ENCODE data around the gene DCAF10. TPM values are rescaled to one million over a fixed set of nuclear protein-coding genes. Genes with fewer than 3 reads are reported as not detected.

The DCAF10 gene
- polyA plus RNA-seq, 3 donors, result 12.4 to 17.2 (median 14.7) TPM

- Histone ChIP-seq H3K27ac (ENCODE audit: low read depth in 1 of 2, low read length in 2 of 2) (peak overlapping the region; percentile 10 to 63), H3K4me2 (replicated peaks; ENCODE audit: extremely low read depth, low read length, poor library complexity, severe bottlenecking) (peak overlapping the region; percentile 30), H3K4me1 (ENCODE audit: control insufficient read depth in 1 of 2, insufficient read depth in 2 of 2, low read length in 2 of 2) (peaks cover 30 to 34% of the 10 kb centered on the region in 2 donors), H3K9ac (ENCODE audit: insufficient read depth, low read length, poor library complexity, severe bottlenecking) (no peak overlapping the region), H3K36me3 (replicated peaks in 1 of 2; ENCODE audit: control insufficient read depth in 1 of 2, insufficient read depth in 2 of 2, low read length in 2 of 2) (no peaks in the 10 kb centered on the region), H3K27me3 (ENCODE audit: control insufficient read depth in 2 of 2, insufficient read depth in 2 of 2, low read length in 2 of 2) (no peaks in the 10 kb centered on the region), H4K20me1 (ENCODE audit: insufficient read depth, low read length) (no peaks in the 10 kb centered on the region), H2AFZ (ENCODE audit: insufficient read depth, low read depth, low read length, poor library complexity, severe bottlenecking) (peak overlapping the region; percentile 69), H3K9me3 (replicated peaks in 1 of 2; ENCODE audit: control insufficient read depth in 1 of 2, insufficient read depth in 1 of 2, low read length in 2 of 2) (no peaks in the 10 kb centered on the region), H3K79me2 (ENCODE audit: insufficient read depth, low read length) (no peaks in the 10 kb centered on the region), H3K4me3 (replicated peaks in 1 of 3; ENCODE audit: low read depth in 2 of 3, low read length in 3 of 3) (no peak overlapping the region)
- no peak overlapping the region for H3K4me3 Mint-ChIP-seq
- H3K4me1 Mint-ChIP-seq, result peaks cover 34% of the 10 kb centered on the region
- peaks cover 0 to 2% of the 10 kb centered on the region in 2 donors for H3K36me3 Mint-ChIP-seq
- WGBS (ENCODE audit: insufficient coverage), result 34% methylated on average over 6 of the region's 11 CpGs
- intact Hi-C loops (cut with micrococcal nuclease), result loop anchor here (5.0 to 10.0 kb wide), 7 partner anchors 94 to 491 kb away; partner anchors contain the start of genes ALDH1B1 (in 1 of the 2) and SHB (in 1 of the 2)
- no peaks in the 10 kb centered on the region for H3K27me3 Mint-ChIP-seq (ENCODE audit: low read depth in 3 of 3)
- no peaks in the 10 kb centered on the region for H3K9me3 Mint-ChIP-seq
- peak; percentile 97 for TF ChIP-seq CTCF (IDR thresholded peaks at IDR 0.05)
- H3K27ac Mint-ChIP-seq, result peak overlapping the region; percentile 68 to 95 (median 87)
- peak; percentile 86 to 89 (median 88) for DNase-seq
Observed at GRCh38 chr9:37913480-37914153, 113.0 kb downstream of the DCAF10 start.

GRCh38 chr9:37914154-37914551 is 113.6 kb downstream of the DCAF10 start:
- DNase-seq, result no peak
- Histone ChIP-seq H3K36me3 (replicated peaks in 1 of 2; ENCODE audit: control insufficient read depth in 1 of 2, insufficient read depth in 2 of 2, low read length in 2 of 2) (no peaks in the 10 kb centered on the region), H3K9ac (ENCODE audit: insufficient read depth, low read length, poor library complexity, severe bottlenecking) (no peak overlapping the region), H3K27ac (ENCODE audit: low read depth in 1 of 2, low read length in 2 of 2) (no peak overlapping the region), H3K79me2 (ENCODE audit: insufficient read depth, low read length) (no peaks in the 10 kb centered on the region), H2AFZ (ENCODE audit: insufficient read depth, low read depth, low read length, poor library complexity, severe bottlenecking) (no peak overlapping the region), H3K27me3 (ENCODE audit: control insufficient read depth in 2 of 2, insufficient read depth in 2 of 2, low read length in 2 of 2) (no peaks in the 10 kb centered on the region), H3K4me2 (replicated peaks; ENCODE audit: extremely low read depth, low read length, poor library complexity, severe bottlenecking) (no peak overlapping the region), H3K4me1 (ENCODE audit: control insufficient read depth in 1 of 2, insufficient read depth in 2 of 2, low read length in 2 of 2) (peaks cover 25 to 29% of the 10 kb centered on the region in 2 donors), H4K20me1 (ENCODE audit: insufficient read depth, low read length) (no peaks in the 10 kb centered on the region), H3K9me3 (replicated peaks in 1 of 2; ENCODE audit: control insufficient read depth in 1 of 2, insufficient read depth in 1 of 2, low read length in 2 of 2) (no peaks in the 10 kb centered on the region), H3K4me3 (replicated peaks in 1 of 3; ENCODE audit: low read depth in 2 of 3, low read length in 3 of 3) (no peak overlapping the region)
- no peak overlapping the region for H3K4me3 Mint-ChIP-seq
- H3K9me3 Mint-ChIP-seq, result no peaks in the 10 kb centered on the region
- peaks cover 0 to 4% of the 10 kb centered on the region in 2 donors for H3K36me3 Mint-ChIP-seq
- TF ChIP-seq CTCF (IDR thresholded peaks at IDR 0.05), result no peak
- peaks cover 29% of the 10 kb centered on the region for H3K4me1 Mint-ChIP-seq
- peak overlapping the region in 4 of 7 donors; percentile 25 to 87 (median 30) for H3K27ac Mint-ChIP-seq
- intact Hi-C loops (cut with micrococcal nuclease), result loop anchor here (5.0 to 10.0 kb wide), 7 partner anchors 93 to 491 kb away; partner anchors contain the start of genes ALDH1B1 (in 1 of the 2) and SHB (in 1 of the 2)
- no peaks in the 10 kb centered on the region for H3K27me3 Mint-ChIP-seq (ENCODE audit: low read depth in 3 of 3)
- 76% methylated on average over 2 of the region's 8 CpGs for WGBS (ENCODE audit: insufficient coverage)
